C4-2B (cell line): ENCODE results near the gene PFKP.

Experiments used
- H3K27ac ChIP-seq: fragments of 450-650 bp; 2 replicates; pipeline ENCODE4 v1.5.1; 2017
- ZFX ChIP-seq: fragments of 450-650 bp; IDR thresholded peaks from 2 replicates; pipeline ENCODE4 v1.6.1; 2017
- TF ChIP-seq, protein P1 (sequence below): fragments of 450-650 bp; conservative IDR thresholded peaks from 2 replicates; pipeline ENCODE4 v1.5.1; 2017; ENCODE audit warnings: mild to moderate bottlenecking

Gene PFKP

GRCh38 chr10:3027866-3028265 is 39.5 kb upstream of the PFKP start:
- TF ChIP-seq, protein P1, sequence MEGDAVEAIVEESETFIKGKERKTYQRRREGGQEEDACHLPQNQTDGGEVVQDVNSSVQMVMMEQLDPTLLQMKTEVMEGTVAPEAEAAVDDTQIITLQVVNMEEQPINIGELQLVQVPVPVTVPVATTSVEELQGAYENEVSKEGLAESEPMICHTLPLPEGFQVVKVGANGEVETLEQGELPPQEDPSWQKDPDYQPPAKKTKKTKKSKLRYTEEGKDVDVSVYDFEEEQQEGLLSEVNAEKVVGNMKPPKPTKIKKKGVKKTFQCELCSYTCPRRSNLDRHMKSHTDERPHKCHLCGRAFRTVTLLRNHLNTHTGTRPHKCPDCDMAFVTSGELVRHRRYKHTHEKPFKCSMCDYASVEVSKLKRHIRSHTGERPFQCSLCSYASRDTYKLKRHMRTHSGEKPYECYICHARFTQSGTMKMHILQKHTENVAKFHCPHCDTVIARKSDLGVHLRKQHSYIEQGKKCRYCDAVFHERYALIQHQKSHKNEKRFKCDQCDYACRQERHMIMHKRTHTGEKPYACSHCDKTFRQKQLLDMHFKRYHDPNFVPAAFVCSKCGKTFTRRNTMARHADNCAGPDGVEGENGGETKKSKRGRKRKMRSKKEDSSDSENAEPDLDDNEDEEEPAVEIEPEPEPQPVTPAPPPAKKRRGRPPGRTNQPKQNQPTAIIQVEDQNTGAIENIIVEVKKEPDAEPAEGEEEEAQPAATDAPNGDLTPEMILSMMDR: no peak
- H3K27ac ChIP-seq: no peak overlapping the region

- H3K27ac ChIP-seq: no peak overlapping the region
- TF ChIP-seq, protein P1: no peak
- TF ChIP-seq ZFX: no peak
Measured at GRCh38 chr10:3028441-3028840, 38.9 kb upstream of the PFKP start.

- TF ChIP-seq, protein P1: no peak
- no peak for TF ChIP-seq ZFX
- H3K27ac ChIP-seq: no peak overlapping the region
Measured at GRCh38 chr10:3030765-3031164, 36.6 kb upstream of the PFKP start.

GRCh38 chr10:3031490-3031889 is 35.9 kb upstream of the PFKP start:
- TF ChIP-seq, protein P1: no peak
- TF ChIP-seq ZFX: no peak

GRCh38 chr10:3033925-3034324 is 33.4 kb upstream of the PFKP start:
- no peak for TF ChIP-seq ZFX
- TF ChIP-seq, protein P1: no peak
- H3K27ac ChIP-seq: no peak overlapping the region

More at GRCh38 chr10:3031490-3031889, 35.9 kb upstream of the PFKP start:
- no peak overlapping the region for H3K27ac ChIP-seq

GRCh38 chr10:3034616-3035015 is 32.7 kb upstream of the PFKP start:
- TF ChIP-seq, protein P1: no peak
- TF ChIP-seq ZFX: no peak
- H3K27ac ChIP-seq: no peak overlapping the region

GRCh38 chr10:3036155-3037021 is 31.0 kb upstream of the PFKP start:
- no peak overlapping the region for H3K27ac ChIP-seq

More at GRCh38 chr10:3036155-3037021, 31.0 kb upstream of the PFKP start:
- TF ChIP-seq, protein P1: no peak
- no peak for TF ChIP-seq ZFX
